ENCODE results near the gene CCDC91.

The CCDC91 gene

DNA sequence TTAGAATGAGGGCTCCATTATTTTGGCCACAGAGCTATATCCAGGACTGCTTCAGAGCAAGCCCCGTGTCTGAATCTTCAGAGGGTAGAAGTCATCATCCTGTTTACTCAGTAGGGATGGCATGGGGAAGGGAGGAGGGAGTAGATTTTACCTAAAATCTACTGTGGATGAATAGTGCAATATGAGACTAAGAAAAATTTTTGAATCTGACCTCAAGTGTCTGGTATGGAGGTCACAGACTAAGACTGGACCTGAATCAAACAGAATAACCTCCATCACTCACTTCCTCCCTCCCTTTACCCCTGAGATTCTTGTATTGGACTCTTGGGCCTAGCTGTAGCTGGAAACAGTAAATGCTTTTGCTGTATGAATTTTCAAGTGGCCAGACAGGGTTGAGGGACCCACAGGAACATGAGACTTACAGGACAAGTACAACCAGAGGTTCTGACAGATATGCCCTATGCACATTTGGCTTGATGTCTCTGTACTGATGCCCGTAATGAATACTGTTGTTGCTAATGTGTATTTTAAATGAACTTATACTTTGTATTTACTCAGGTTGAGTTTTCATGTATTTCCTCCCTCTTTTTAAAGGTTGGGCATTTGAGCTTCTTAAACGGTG lies 78.5 kb downstream of the CCDC91 start:
- Histone ChIP-seq H3K4me2 (ENCODE audit: low read length, poor library complexity, severe bottlenecking) (no peak overlapping the region), H3K9me3 (ENCODE audit: control insufficient read depth, low read length) (peaks cover 43% of the 10 kb centered on the region), H3K23ac (ENCODE audit: low read length in 2 of 2) (no peak overlapping the region), H4K91ac (ENCODE audit: low read length) (no peak overlapping the region), H3K9ac (ENCODE audit: low read length) (no peak overlapping the region), H3K4ac (ENCODE audit: low read depth in 1 of 2, low read length in 2 of 2) (no peak overlapping the region), H3K4me1 (ENCODE audit: control insufficient read depth, insufficient read depth, low read depth, low read length) (no peaks in the 10 kb centered on the region), H2BK12ac (ENCODE audit: low read length in 2 of 2) (no peak overlapping the region), H2BK120ac (ENCODE audit: low read depth, low read length) (no peak overlapping the region), H3K27me3 (ENCODE audit: control insufficient read depth in 1 of 2, insufficient read depth in 1 of 2, low read length in 2 of 2) (no peaks in the 10 kb centered on the region), H4K8ac (ENCODE audit: low read length) (no peak overlapping the region), H3K27ac (ENCODE audit: low read length, poor library complexity, severe bottlenecking) (no peak overlapping the region), H2AFZ (ENCODE audit: low read depth, low read length) (no peak overlapping the region), H3K18ac (ENCODE audit: low read depth in 1 of 2, low read length in 2 of 2) (no peak overlapping the region), H2BK15ac (ENCODE audit: low read depth, poor library complexity, severe bottlenecking) (no peak overlapping the region), H2BK5ac (ENCODE audit: low read depth, low read length, poor library complexity, severe bottlenecking) (no peak overlapping the region), H2AK5ac (ENCODE audit: low read length, severe bottlenecking) (no peak overlapping the region), H3K4me3 (ENCODE audit: insufficient read depth in 1 of 2, low read depth in 1 of 2, low read length in 2 of 2) (no peak overlapping the region), H3K79me1 (replicated peaks; ENCODE audit: low read length, poor library complexity, severe bottlenecking) (peaks cover 3% of the 10 kb centered on the region), H3K14ac (ENCODE audit: low read length in 2 of 2) (no peak overlapping the region), H3K36me3 (ENCODE audit: control insufficient read depth in 1 of 2, insufficient read depth in 2 of 2, low read depth in 1 of 2, low read length in 2 of 2) (peaks cover 0 to 8% of the 10 kb centered on the region in 2 experiments)
- WGBS, result 92% methylated on average over 2 of the region's 3 CpGs
- DNase-seq, result no peak

DNA sequence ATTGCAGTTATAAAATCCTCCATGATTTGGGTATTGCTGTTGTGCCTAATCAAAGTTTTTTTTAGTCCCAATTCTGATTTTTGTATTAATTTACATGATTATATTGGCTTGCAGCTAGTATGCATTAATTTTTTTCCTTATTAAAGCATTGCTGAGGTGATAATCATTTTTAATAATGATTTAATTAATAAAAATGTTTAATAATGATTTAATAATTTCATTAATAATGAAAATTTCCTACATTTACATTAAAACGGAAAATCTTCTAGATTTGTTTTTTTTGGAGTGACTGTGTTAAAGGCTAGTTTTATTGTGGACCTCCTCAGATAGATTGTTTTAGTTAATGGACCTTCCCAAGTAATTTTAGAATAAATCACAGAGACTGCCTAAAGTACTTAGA lies 79.6 kb downstream of the CCDC91 start:
- Histone ChIP-seq H2BK120ac (ENCODE audit: low read depth, low read length) (no peak overlapping the region), H3K9ac (ENCODE audit: low read length) (no peak overlapping the region), H3K79me1 (replicated peaks; ENCODE audit: low read length, poor library complexity, severe bottlenecking) (peaks cover 3% of the 10 kb centered on the region), H3K36me3 (ENCODE audit: control insufficient read depth in 1 of 2, insufficient read depth in 2 of 2, low read depth in 1 of 2, low read length in 2 of 2) (peaks cover 0 to 8% of the 10 kb centered on the region in 2 experiments), H3K23ac (ENCODE audit: low read length in 2 of 2) (no peak overlapping the region), H2BK5ac (ENCODE audit: low read depth, low read length, poor library complexity, severe bottlenecking) (no peak overlapping the region), H2BK12ac (ENCODE audit: low read length in 2 of 2) (no peak overlapping the region), H3K9me3 (ENCODE audit: control insufficient read depth, low read length) (peaks cover 43% of the 10 kb centered on the region), H2BK15ac (ENCODE audit: low read depth, poor library complexity, severe bottlenecking) (no peak overlapping the region), H3K14ac (ENCODE audit: low read length in 2 of 2) (no peak overlapping the region), H2AFZ (ENCODE audit: low read depth, low read length) (no peak overlapping the region), H4K91ac (ENCODE audit: low read length) (no peak overlapping the region), H3K4me1 (ENCODE audit: control insufficient read depth, insufficient read depth, low read depth, low read length) (no peaks in the 10 kb centered on the region), H2AK5ac (ENCODE audit: low read length, severe bottlenecking) (no peak overlapping the region), H3K4ac (ENCODE audit: low read depth in 1 of 2, low read length in 2 of 2) (no peak overlapping the region), H3K27me3 (ENCODE audit: control insufficient read depth in 1 of 2, insufficient read depth in 1 of 2, low read length in 2 of 2) (no peaks in the 10 kb centered on the region), H4K8ac (ENCODE audit: low read length) (no peak overlapping the region), H3K27ac (ENCODE audit: low read length, poor library complexity, severe bottlenecking) (no peak overlapping the region), H3K18ac (ENCODE audit: low read depth in 1 of 2, low read length in 2 of 2) (no peak overlapping the region), H3K4me3 (ENCODE audit: insufficient read depth in 1 of 2, low read depth in 1 of 2, low read length in 2 of 2) (no peak overlapping the region), H3K4me2 (ENCODE audit: low read length, poor library complexity, severe bottlenecking) (no peak overlapping the region)
- DNase-seq, result no peak
- WGBS, result no CpG with 5 or more reads among the region's 1 CpG

DNA sequence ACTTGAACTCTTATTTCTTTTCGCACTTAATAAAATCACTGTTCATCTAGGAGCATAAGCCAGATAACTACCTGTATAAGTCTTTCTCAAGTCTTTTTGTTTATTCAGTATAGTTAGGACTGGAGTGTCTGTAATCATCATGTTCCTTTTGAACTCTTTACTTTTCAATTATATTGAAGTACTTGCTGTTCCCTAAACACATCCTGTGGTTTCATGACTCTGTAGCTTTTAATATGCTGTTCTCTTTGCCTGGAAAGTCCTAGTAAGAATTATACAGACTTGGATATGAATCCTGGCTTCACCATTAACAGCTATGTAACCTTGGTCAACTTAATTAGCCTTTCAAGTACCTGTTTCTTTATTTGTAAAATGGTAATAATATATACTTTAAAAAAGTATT lies 88.2 kb downstream of the CCDC91 start:
- H3K4me1 ChIP-seq (ENCODE audit: control insufficient read depth, insufficient read depth, low read depth, low read length), result no peaks in the 10 kb centered on the region
- no peak overlapping the region for H3K23ac ChIP-seq (ENCODE audit: low read length in 2 of 2)
- no peak overlapping the region for H4K91ac ChIP-seq (ENCODE audit: low read length)
- H3K9me3 ChIP-seq (ENCODE audit: control insufficient read depth, low read length), result no peaks in the 10 kb centered on the region
- no peak overlapping the region for H3K4me2 ChIP-seq (ENCODE audit: low read length, poor library complexity, severe bottlenecking)
- H3K18ac ChIP-seq (ENCODE audit: low read depth in 1 of 2, low read length in 2 of 2), result no peak overlapping the region
- H3K27me3 ChIP-seq (ENCODE audit: control insufficient read depth in 1 of 2, insufficient read depth in 1 of 2, low read length in 2 of 2), result no peaks in the 10 kb centered on the region
- H2AFZ ChIP-seq (ENCODE audit: low read depth, low read length), result no peak overlapping the region
- no peak overlapping the region for H2BK5ac ChIP-seq (ENCODE audit: low read depth, low read length, poor library complexity, severe bottlenecking)
- no peak overlapping the region for H4K8ac ChIP-seq (ENCODE audit: low read length)
- no peak overlapping the region for H3K14ac ChIP-seq (ENCODE audit: low read length in 2 of 2)
- no peak overlapping the region for H3K27ac ChIP-seq (ENCODE audit: low read length, poor library complexity, severe bottlenecking)
- H2AK5ac ChIP-seq (ENCODE audit: low read length, severe bottlenecking), result no peak overlapping the region
- no peak overlapping the region for H2BK15ac ChIP-seq (ENCODE audit: low read depth, poor library complexity, severe bottlenecking)
- DNase-seq, result no peak
- H3K36me3 ChIP-seq (ENCODE audit: control insufficient read depth in 1 of 2, insufficient read depth in 2 of 2, low read depth in 1 of 2, low read length in 2 of 2), result no peaks in the 10 kb centered on the region
- no peak overlapping the region for H3K4me3 ChIP-seq (ENCODE audit: insufficient read depth in 1 of 2, low read depth in 1 of 2, low read length in 2 of 2)
- no peak overlapping the region for H3K4ac ChIP-seq (ENCODE audit: low read depth in 1 of 2, low read length in 2 of 2)
- 71% methylated on average over 1 of the region's 1 CpG for WGBS
- no peak overlapping the region for H2BK12ac ChIP-seq (ENCODE audit: low read length in 2 of 2)
- H2BK120ac ChIP-seq (ENCODE audit: low read depth, low read length), result no peak overlapping the region
- H3K79me1 ChIP-seq (replicated peaks; ENCODE audit: low read length, poor library complexity, severe bottlenecking), result no peaks in the 10 kb centered on the region
- H3K9ac ChIP-seq (ENCODE audit: low read length), result no peak overlapping the region

DNA sequence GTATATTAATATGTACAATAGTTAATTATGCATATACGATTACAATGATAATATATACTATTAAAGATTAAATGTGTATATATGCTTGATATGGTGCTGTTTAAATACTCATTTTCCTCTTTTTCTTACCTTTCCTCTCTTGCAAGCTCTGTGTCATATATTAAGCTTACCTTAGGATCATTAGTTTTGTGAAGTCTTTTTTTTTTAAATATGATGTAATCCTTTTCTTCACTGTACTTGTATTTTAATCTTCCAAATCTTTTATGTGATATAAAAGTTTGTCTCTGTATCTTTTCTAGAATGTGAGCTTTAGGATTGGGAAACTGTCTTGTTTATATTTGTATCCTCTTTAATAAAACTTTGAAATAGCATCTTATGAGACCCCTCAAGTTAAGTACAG lies 88.7 kb downstream of the CCDC91 start:
- Histone ChIP-seq H3K14ac (ENCODE audit: low read length in 2 of 2) (no peak overlapping the region), H3K4me1 (ENCODE audit: control insufficient read depth, insufficient read depth, low read depth, low read length) (no peaks in the 10 kb centered on the region), H2BK12ac (ENCODE audit: low read length in 2 of 2) (no peak overlapping the region), H3K18ac (ENCODE audit: low read depth in 1 of 2, low read length in 2 of 2) (no peak overlapping the region), H2AK5ac (ENCODE audit: low read length, severe bottlenecking) (no peak overlapping the region), H3K79me1 (replicated peaks; ENCODE audit: low read length, poor library complexity, severe bottlenecking) (no peaks in the 10 kb centered on the region), H3K23ac (ENCODE audit: low read length in 2 of 2) (no peak overlapping the region), H3K4me3 (ENCODE audit: insufficient read depth in 1 of 2, low read depth in 1 of 2, low read length in 2 of 2) (no peak overlapping the region), H2BK5ac (ENCODE audit: low read depth, low read length, poor library complexity, severe bottlenecking) (no peak overlapping the region), H2AFZ (ENCODE audit: low read depth, low read length) (no peak overlapping the region), H3K36me3 (ENCODE audit: control insufficient read depth in 1 of 2, insufficient read depth in 2 of 2, low read depth in 1 of 2, low read length in 2 of 2) (no peaks in the 10 kb centered on the region), H3K9ac (ENCODE audit: low read length) (no peak overlapping the region), H4K91ac (ENCODE audit: low read length) (no peak overlapping the region), H2BK120ac (ENCODE audit: low read depth, low read length) (no peak overlapping the region), H4K8ac (ENCODE audit: low read length) (no peak overlapping the region), H3K4ac (ENCODE audit: low read depth in 1 of 2, low read length in 2 of 2) (no peak overlapping the region), H3K4me2 (ENCODE audit: low read length, poor library complexity, severe bottlenecking) (no peak overlapping the region), H3K27ac (ENCODE audit: low read length, poor library complexity, severe bottlenecking) (no peak overlapping the region), H3K9me3 (ENCODE audit: control insufficient read depth, low read length) (no peaks in the 10 kb centered on the region), H2BK15ac (ENCODE audit: low read depth, poor library complexity, severe bottlenecking) (no peak overlapping the region), H3K27me3 (ENCODE audit: control insufficient read depth in 1 of 2, insufficient read depth in 1 of 2, low read length in 2 of 2) (no peaks in the 10 kb centered on the region)
- no CpG with 5 or more reads among the region's 1 CpG for whole genome bisulfite sequencing
- no peak for DNase-seq

All from mesenchymal stem cell (in vitro differentiated cells and primary cell).